HG03175 (cell line): Measurements from ENCODE around the gene XPO5.
A peak's percentile ranks its signal among the peaks of the same experiment; 100 is the strongest.
"Not testable (repeated sequence)": the region's sequence is repeated elsewhere in the genome, so short reads cannot be mapped to it uniquely, and the experiment has no call there.

Experiments used
- ATAC-seq: cut with Tn5 transposase; IDR thresholded peaks from one replicate; pipeline ENCODE4 v1.9.1; 2021; ENCODE audit warnings: mild to moderate bottlenecking, moderate library complexity; ENCODE audit not compliant: unreplicated experiment

XPO5 gene

DNA sequence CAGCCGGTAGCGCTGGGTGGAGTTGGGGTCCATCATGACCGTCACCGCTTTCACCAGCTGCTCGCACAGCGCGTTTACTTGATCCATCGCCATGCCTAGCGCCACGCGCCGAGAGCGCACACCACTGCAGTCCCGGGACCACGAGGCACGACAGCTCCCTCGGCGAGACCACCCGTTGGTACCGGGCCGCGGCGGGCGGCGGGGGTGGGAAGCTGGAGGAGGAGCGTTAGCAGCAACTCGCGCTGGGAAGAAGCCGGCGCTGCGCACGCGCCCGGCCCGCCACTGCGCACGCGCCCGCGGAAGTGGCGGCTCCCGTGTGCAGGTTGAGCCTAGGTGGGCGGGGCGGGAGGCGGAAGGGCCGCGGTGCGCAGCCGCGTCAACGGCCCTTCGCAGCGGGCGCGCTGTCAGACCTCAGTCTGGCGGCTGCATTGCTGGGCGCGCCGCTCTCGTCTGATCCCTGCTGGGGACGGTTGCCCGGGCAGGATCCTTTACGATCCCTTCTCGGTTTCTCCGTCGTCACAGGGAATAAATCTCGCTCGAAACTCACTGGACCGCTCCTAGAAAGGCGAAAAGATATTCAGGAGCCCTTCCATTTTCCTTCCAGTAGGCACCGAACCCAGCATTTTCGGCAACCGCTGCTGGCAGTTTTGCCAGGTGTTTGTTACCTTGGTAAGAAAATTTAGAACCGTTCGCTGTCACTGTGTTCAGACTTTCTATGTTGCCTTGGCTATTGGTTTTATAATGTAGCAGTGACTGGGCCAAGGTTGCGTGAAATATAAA lies at the start of gene XPO5, which contains the start of gene POLH:
Gene XPO5, minus strand, starts transcription at position 267 of the 780 bp plus-strand sequence. Its CDS starts 174 bp downstream, at position 93.
Gene POLH, plus strand, starts transcription at position 414 of the 780 bp plus-strand sequence. CDS start 6,135 bp downstream, outside the sequence.
- ATAC-seq: peak; percentile 87

DNA sequence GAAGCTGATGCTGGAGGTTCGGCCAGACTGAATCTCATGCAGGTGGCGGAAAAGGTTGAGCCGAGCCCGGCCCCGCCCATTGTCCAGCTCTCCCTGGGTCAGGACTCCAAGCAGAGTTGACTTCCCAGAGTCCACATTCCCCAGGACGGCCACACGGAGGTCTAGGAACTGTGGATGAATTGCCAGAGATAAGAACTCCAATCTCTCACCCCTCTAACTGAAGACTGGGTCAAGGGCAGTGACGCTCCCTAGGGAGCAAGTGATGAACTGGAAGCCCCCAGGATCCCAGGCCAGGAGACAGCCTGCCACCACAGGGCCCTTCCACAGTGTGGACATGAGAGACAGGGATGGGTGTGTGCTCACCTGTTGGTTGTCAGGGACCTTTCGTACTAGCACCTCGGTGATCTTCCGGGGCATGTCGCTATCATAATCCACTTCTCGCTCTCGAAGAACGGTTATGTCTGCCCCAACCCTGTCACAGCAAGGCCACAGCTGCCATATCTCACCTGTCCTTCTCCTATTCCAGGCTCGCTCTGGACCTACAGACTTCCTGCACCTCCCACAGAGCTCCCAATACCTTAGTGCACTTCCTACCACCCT lies 49.7 kb upstream of the XPO5 start:
- no peak for ATAC-seq

GRCh38 chr6:43624786-43625288 lies 49.0 kb upstream of the XPO5 start:
- ATAC-seq: no peak

- no peak for ATAC-seq
Observed at GRCh38 chr6:43623880-43624785, 48.3 kb upstream of the XPO5 start.

DNA sequence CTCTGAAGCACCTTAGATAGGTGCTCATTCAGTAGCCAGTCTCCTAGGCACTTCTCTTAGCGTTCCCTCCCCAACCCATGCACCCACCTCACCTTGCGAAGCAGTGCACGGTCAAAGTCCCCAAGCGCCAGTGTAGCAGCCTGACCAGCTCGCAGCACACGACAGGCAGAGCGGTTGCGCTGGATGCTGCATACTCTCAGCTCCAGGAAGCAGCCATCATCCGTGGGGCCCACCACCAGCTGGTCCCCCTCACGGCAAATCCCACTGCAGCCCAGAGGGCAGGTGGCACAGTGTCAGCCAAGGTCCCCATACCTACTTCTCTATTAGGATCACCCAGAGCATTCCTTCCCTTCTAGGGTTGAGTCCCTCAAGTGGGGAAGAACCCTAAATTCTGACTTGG lies 46.7 kb upstream of the XPO5 start:
- no peak for ATAC-seq

DNA sequence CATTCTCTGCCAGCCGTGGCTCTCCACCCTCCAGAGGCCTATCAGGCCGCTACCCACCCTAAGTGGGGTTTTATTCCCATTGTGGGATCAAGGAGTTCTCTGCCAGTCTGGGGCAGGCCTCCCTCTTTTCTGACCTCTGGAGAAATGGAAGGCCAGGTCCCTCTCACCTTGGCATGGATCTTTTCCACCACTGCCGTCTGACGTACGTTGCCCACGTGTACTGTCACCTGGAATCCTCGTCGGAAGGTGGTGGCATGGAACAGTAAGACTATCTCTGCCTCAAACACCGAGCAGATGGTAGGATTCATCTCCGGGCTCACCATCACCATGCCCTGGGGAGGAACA lies 46.0 kb upstream of the XPO5 start:
- no peak for ATAC-seq

GRCh38 chr6:43621078-43621835 lies 45.4 kb upstream of the XPO5 start:
- no peak for ATAC-seq

- no peak for ATAC-seq
Observed at GRCh38 chr6:43616725-43617472, 41.1 kb upstream of the XPO5 start.

- no peak for ATAC-seq
Observed at GRCh38 chr6:43614396-43614730, 38.5 kb upstream of the XPO5 start.

- ATAC-seq: no peak
Observed at GRCh38 chr6:43613721-43614395, 38.0 kb upstream of the XPO5 start.

- ATAC-seq: no peak
Observed at GRCh38 chr6:43610431-43610830, 34.6 kb upstream of the XPO5 start.

DNA sequence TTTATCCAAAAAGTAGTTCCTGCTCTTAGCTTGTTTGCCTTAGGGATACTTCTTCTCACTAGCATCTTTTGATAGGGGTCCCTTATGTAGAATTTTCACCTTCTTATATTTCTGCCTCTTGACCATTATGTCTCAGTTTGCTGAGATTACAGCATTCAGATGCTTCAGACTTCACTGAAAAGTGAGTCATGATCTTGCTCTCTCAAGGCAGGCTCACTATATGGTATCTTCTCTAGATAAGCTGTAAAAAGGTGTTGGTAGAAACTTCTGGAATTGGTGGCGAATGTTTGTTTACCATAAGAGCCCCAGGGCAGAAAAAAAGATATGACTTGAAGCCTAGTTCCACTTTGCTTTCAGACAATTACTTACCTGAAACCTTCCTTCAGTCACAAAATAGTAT lies 33.6 kb upstream of the XPO5 start:
- no peak for ATAC-seq

- no peak for ATAC-seq
Observed at GRCh38 chr6:43608807-43609206, 33.0 kb upstream of the XPO5 start.

DNA sequence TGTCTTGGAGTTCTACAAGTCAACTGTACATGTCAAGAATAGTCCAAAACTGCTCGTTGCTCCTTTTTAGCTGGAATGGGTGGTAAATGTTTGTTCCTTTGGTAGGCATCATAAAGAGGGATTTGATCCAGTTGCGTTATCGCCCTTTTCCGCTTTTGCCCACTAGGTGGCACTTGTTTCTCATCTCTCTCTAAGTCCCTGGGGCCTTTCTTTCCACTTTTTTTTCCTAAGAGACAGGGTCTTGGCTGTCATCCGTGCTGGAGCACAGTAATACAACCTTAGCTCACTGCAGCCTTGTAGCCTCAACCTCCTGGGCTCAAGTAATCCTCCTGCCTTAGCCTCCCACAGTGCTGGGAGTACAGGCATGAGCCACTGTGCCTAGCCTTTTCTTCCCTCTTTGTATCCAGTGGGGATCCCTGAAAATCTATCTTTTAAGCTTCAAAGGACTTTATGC lies 32.5 kb upstream of the XPO5 start:
- no peak for ATAC-seq

DNA sequence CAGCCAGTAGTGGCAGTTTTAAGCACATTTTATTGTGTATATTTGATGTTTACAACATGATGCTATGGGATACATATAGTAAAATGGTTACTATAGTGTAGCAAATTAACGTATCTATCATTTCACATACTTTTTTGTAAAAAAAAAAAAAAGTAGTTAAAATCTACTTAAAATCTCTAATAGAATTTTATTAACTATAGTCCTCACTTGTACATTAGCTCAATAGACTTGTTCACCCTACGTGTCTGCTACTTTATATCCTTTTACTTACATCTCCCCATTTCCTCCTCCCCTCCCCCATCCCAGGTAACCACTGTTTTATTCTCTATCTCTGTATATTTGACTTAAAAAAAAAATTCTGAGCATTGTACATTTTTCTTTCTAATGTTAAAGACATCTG lies 30.2 kb upstream of the XPO5 start:
- ATAC-seq: no peak

DNA sequence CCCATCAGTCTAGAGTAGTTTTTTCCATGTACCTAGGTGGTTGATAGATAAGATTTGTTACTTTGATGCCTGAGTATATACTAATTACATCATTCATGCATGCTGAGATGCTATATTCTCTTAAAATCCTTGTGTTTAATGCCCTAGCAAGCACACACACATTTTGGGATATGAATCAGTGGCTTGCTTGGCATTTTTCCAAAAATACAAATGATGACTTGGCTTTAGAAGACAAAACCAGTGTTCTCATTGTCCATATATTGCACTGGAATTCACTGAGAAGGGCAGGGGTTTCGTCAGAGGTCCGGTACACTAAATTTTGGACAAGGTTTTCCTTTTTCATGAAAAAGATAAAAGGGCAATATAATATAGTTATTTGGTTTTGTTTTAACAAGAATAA lies 28.3 kb upstream of the XPO5 start:
- ATAC-seq: no peak

- no peak for ATAC-seq
Observed at GRCh38 chr6:43600595-43600994, 24.8 kb upstream of the XPO5 start.

DNA sequence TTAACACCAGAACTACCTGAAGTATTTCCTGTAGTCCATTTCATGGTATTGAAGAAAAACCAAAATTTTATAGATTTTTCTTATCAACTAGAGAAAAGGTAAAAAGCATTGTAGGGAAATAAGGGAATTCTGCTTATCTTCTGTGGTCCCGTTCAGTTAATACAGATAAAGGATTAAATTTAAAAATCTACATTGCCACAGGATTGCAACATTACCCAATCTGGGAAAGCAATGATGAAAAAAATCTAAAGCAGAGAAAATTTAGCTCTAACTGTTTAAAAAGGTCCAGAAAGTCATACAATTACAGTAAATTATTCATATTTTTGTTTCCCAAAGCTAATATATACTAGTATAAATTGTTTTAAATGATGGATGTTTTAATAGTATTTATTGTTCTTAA lies 18.1 kb upstream of the XPO5 start:
- no peak for ATAC-seq

GRCh38 chr6:43589564-43589963 lies 13.7 kb upstream of the XPO5 start:
- not testable (repeated sequence) for ATAC-seq
